ENCODE data around the gene PTP4A1.

DNA sequence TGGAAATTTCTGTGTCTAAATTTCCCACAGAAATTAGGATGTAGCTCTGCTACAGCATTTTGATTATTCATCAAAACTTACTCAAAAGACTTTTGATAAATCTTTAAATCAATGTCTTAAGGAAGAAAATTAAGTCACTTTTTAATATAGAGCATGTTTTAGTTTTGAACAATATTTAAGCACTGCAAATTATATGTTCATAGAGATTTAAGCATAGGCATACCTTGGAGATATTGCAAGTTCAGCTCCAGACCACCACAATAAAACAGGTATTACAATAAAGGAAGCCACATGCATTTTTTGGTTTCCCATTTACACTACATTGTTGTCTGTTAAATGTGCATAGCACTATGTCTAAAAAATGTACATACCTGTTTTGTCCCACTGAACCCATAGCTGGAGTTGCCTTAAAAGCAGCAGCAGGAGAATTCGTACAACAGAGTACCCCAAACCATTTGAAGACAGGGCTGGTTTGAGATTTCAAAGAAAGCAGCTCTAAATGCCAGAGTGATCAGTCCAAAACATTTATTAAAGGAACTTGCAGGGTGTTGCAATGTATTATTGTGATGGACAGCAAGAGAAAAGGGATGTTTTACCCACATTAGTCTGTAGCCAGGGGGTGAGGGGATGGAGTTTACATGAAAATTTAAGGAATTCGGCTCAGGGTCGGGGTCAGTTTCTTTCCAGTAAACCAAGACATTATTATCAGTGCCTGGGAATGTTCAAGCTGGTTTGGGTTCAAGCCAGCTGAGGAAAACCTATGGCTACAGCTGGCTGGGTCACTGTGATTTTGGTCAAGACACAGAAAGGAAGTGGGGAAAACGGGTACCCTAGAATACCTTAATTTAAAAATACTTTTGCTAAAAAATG lies 6.3 kb upstream of the PTP4A1 start:
- TF ChIP-seq, protein P1, sequence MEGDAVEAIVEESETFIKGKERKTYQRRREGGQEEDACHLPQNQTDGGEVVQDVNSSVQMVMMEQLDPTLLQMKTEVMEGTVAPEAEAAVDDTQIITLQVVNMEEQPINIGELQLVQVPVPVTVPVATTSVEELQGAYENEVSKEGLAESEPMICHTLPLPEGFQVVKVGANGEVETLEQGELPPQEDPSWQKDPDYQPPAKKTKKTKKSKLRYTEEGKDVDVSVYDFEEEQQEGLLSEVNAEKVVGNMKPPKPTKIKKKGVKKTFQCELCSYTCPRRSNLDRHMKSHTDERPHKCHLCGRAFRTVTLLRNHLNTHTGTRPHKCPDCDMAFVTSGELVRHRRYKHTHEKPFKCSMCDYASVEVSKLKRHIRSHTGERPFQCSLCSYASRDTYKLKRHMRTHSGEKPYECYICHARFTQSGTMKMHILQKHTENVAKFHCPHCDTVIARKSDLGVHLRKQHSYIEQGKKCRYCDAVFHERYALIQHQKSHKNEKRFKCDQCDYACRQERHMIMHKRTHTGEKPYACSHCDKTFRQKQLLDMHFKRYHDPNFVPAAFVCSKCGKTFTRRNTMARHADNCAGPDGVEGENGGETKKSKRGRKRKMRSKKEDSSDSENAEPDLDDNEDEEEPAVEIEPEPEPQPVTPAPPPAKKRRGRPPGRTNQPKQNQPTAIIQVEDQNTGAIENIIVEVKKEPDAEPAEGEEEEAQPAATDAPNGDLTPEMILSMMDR (conservative IDR thresholded peaks at IDR 0.05 in 1 of 2, IDR thresholded peaks at IDR 0.05 in 1 of 2; ENCODE audit: low read depth in 1 of 2, low read length in 2 of 2) = no peak
- TF ChIP-seq EZH2 (IDR thresholded peaks at IDR 0.05; ENCODE audit: low read length, missing control alignments) = no peak
